HAP-1 (cell line): ENCODE measurements around the gene FCSK.
"Not testable (repeated sequence)": the region's sequence is repeated elsewhere in the genome, so short reads cannot be mapped to it uniquely, and the experiment has no call there.

ENCODE experiments used
- DNase-seq, 2 experiments: peaks; one replicate each; pipeline ENCODE4 v3.0.0-alpha.2; 2016 to 2020; ENCODE audit warnings: low spot score in 2 of 2
- H3K27me3 ChIP-seq: fragments of 250-450 bp; sonication (Bioruptor Pico); 2 replicates; pipeline ENCODE4 v1.5.1; 2020; ENCODE audit warnings: low read depth, mild to moderate bottlenecking, moderate library complexity
- H3K36me3 ChIP-seq: fragments of 250-450 bp; sonication (Bioruptor Pico); replicated peaks from 2 replicates; pipeline ENCODE4 v1.5.1; 2020; ENCODE audit warnings: mild to moderate bottlenecking
- H3K4me1 ChIP-seq: fragments of 250-450 bp; sonication (Bioruptor Pico); 2 replicates; pipeline ENCODE4 v1.5.1; 2020; ENCODE audit warnings: mild to moderate bottlenecking
- H3K4me3 ChIP-seq: fragments of 250-450 bp; sonication (Bioruptor Pico); 2 replicates; pipeline ENCODE4 v1.5.1; 2020; ENCODE audit warnings: mild to moderate bottlenecking, moderate library complexity
- H3K9me3 ChIP-seq: fragments of 250-450 bp; sonication (Bioruptor Pico); 2 replicates; pipeline ENCODE4 v1.5.1; 2020; ENCODE audit warnings: mild to moderate bottlenecking, moderate library complexity
- in situ Hi-C: fragments of 300-500 bp; cut with MboI; formaldehyde crosslinking; loops from 3 replicates; pipeline ENCODE4 v1.14.3; 2020; ENCODE audit warnings: low sequenced_read_pairs, inconsistent platforms, mixed read lengths

The FCSK gene

DNA sequence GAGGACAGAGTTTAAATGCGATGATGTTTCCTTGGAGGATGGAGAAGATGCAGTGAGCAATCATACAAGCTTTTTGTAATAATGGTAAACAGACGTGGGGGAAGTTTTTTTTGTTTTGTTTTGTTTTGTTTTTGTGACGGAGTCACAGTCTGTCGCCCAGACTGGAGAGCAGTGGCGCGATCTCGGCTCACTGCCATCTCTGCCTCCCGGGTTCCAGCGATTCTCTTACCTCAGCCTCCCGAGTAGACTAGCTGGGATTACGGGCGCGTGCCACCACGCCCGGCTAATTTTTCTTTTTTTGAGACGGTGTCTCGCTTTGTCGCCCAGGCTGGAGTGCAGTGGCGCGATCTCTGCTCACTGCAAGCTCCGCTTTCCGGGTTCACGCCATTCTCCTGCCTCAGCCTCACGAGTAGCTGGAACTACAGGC is 70.0 kb downstream of the FCSK start:
- H3K4me3 ChIP-seq = peak overlapping the region; percentile 95
- H3K9me3 ChIP-seq, in situ Hi-C loops, H3K4me1 ChIP-seq, H3K27me3 ChIP-seq: not testable (repeated sequence)
- H3K36me3 ChIP-seq = peaks cover 45% of the 10 kb centered on the region
- peak in 1 of 2 experiments; percentile 41 for DNase-seq

DNA sequence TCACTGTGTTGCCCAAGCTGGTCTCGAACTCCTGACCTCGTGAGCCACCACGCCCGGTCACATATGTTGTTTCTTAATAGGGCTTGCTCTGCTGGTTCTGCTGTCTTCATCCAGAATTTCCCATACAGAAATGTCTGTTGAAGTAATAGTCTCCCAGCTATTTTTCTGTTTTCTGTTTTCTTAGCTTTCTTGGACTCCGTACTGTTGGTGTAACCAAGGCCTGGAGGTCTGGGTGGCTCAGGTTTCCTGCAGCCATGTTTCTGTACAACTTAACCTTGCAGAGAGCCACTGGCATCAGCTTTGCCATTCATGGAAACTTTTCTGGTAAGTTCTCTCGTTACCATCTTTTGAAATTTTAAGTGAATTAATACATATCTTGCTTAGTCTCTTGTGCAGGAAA is 72.0 kb downstream of the FCSK start:
- no peak for DNase-seq
- Histone ChIP-seq H3K9me3 (no peaks in the 10 kb centered on the region), H3K4me3 (peak overlapping the region; percentile 95), H3K27me3 (no peaks in the 10 kb centered on the region), H3K4me1 (peaks cover 10% of the 10 kb centered on the region), H3K36me3 (peaks cover 64% of the 10 kb centered on the region)
- in situ Hi-C loops = no loop called here

DNA sequence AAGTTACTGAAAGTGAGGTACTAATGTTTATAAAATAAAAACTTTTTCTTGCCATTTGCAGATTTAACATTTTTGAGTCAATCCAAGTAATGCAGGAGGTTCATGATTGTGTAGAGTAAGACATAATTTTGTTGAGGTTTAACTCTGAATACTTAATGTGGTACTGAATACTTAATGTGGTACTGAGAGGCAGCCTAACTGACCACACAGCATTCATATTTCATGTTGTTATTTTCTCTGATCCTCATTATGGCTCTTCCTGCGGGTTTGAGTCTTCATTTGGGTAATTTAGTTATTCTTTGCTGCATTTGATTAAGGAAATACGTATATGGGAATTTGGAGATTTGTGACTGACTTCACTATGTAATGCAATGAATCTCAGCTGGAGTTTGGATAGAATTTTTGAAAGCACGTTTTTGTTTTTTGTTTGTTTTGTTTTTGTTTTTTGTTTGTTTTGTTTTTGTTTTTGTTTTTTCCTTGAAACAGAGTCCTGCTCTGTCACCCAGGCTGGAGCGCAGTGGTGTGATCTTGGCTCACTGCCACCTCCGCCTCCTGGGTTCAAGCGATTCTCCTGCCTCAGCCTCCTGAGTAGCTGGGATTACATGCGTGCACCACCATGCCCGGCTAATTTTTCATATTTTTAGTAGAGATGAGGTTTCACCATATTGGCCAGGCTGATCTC is 73.1 kb downstream of the FCSK start:
- no peaks in the 10 kb centered on the region for H3K27me3 ChIP-seq
- H3K4me3 ChIP-seq = peak overlapping the region; percentile 95
- DNase-seq = no peak
- in situ Hi-C loops = no loop called here
- H3K4me1 ChIP-seq = peaks cover 10% of the 10 kb centered on the region
- no peaks in the 10 kb centered on the region for H3K9me3 ChIP-seq
- H3K36me3 ChIP-seq = peaks cover 75% of the 10 kb centered on the region

DNA sequence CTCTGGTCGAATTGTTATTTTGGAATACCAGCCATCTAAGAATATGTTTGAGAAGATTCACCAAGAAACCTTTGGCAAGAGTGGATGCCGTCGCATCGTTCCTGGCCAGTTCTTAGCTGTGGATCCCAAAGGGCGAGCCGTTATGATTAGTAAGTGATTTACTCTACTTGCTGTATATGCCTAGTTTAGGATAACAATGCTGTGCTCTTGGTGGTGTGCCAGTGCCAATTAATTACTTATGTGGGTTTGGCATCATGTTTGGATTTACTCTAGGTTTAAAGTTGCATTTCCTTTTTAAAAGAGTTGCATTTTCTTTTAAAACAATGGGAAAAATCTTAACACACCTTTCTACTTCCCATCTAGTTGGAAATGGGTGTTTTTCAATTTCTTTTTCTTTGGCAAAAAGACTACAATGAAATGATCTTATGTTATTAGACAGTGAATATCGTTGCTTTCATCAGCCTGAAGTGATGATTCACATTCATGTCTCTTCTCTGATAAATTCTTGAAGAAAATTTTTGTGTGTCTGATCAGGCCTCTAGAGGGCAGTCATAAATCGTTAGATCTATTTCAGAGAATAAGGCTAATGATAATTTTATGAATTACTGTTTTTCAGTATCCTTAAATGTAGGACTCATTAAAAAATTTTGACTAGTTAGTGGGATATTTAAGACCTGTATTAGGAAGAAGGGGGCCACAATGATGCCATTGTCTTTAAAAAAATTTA is 74.8 kb downstream of the FCSK start:
- no peak for DNase-seq
- Histone ChIP-seq H3K4me3 (no peak overlapping the region), H3K36me3 (peaks cover 90% of the 10 kb centered on the region), H3K4me1 (peaks cover 10% of the 10 kb centered on the region), H3K9me3 (no peaks in the 10 kb centered on the region), H3K27me3 (no peaks in the 10 kb centered on the region)
- in situ Hi-C loops = no loop called here
